MCF 10A (cell line): Measurements from ENCODE around the gene LIMD2. TPM values are rescaled to one million over a fixed set of nuclear protein-coding genes. Genes with fewer than 3 reads are reported as not detected.

ENCODE experiments used
- BruUV-seq: library from RNA; stranded (reverse); fragments of 400-500 nt; replicated peaks from 2 replicates; lab custom pipeline; 2021; lab: Mats Ljungman, UMichigan
- CTCF ChIA-PET: fragments of 300-600 bp; sonication (Branson Sonifier 250); formaldehyde crosslinking; extraction: SDS; loops from one replicate; lab custom pipeline; 2021; ENCODE audit warnings: antibody characterized with exemption, inconsistent platforms; lab: Yijun Ruan, JAX
- POLR2A ChIA-PET: fragments of 300-600, 350-650 bp; sonication (Branson Sonifier 250); formaldehyde crosslinking; extraction: SDS; loops from one replicate; lab custom pipeline; 2020; ENCODE audit warnings: antibody characterized with exemption, inconsistent platforms; lab: Yijun Ruan, JAX
- DNase-seq: peaks from one replicate; pipeline ENCODE4 v3.0.0-alpha.2; 2018; ENCODE audit not compliant: unreplicated experiment
- H3K27ac Mint-ChIP-seq: one replicate; pipeline ENCODE4 v1.8.0; 2022; ENCODE audit warnings: mild to moderate bottlenecking, low read depth, mixed read lengths; ENCODE audit not compliant: unreplicated experiment
- H3K27me3 Mint-ChIP-seq: one replicate; pipeline ENCODE4 v1.8.0; 2022; ENCODE audit warnings: mixed read lengths; ENCODE audit not compliant: insufficient read depth, unreplicated experiment
- H3K36me3 Mint-ChIP-seq: one replicate; pipeline ENCODE4 v1.8.0; 2022; ENCODE audit warnings: mild to moderate bottlenecking, moderate library complexity, mixed read lengths; ENCODE audit not compliant: insufficient read depth, unreplicated experiment
- H3K4me1 Mint-ChIP-seq: one replicate; pipeline ENCODE4 v1.8.0; 2022; ENCODE audit warnings: mixed read lengths; ENCODE audit not compliant: insufficient read depth, unreplicated experiment
- H3K4me3 Mint-ChIP-seq: one replicate; pipeline ENCODE4 v1.8.0; 2022; ENCODE audit warnings: mild to moderate bottlenecking, moderate library complexity, mixed read lengths; ENCODE audit not compliant: unreplicated experiment
- H3K9me3 Mint-ChIP-seq: one replicate; pipeline ENCODE4 v1.8.0; 2022; ENCODE audit warnings: mixed read lengths; ENCODE audit not compliant: unreplicated experiment
- CTCF ChIP-seq: fragments of 200-600 bp; IDR thresholded peaks from one replicate; pipeline ENCODE4 v1.8.0; 2022; ENCODE audit warnings: antibody characterized with exemption, mild to moderate bottlenecking; ENCODE audit not compliant: unreplicated experiment
- intact Hi-C: fragments of 100-400 bp; cut with micrococcal nuclease; formaldehyde crosslinking; loops from 2 replicates; pipeline ENCODE4 v1.14.1; 2022
- total RNA-seq: library from RNA; stranded (reverse); gene quantifications from 2 replicates; pipeline ENCODE4 v1.2.3, GENCODE V29; 2022

The LIMD2 gene
- total RNA-seq, 1 experiment from 2014 or later: 0.56 TPM

DNA sequence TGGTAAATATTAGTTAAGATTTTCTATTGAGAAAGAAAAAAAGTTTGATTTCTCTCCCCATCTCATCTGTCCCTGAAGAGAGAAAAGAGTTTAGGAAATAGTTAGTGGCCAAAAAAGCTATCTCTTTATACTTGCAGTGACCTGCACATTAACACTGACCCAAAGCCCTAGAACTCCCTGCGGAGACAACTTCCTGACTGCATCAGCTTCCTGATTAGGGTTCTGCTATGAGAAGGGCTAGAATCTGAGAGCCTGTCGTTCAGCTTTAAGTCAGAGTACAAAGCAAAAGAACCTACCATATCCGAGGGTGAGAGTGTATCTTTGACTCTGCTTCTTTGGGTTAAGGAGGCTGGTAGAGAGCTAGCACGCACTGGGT, 24.7 kb downstream of the LIMD2 start:
- intact Hi-C loops: no loop called here
- CTCF ChIA-PET: interaction anchor here (0.5 to 1.5 kb wide), 9 partner anchors 10 to 267 kb away, joined by 3 to 5 read pairs (median 3); no protein-coding TSS in a partner anchor
- no peak overlapping the region for H3K27ac Mint-ChIP-seq
- POLR2A ChIA-PET: interaction anchor here (0.7 to 1.8 kb wide), 5 partner anchors 9 to 153 kb away, joined by 3 to 8 read pairs (median 4); no protein-coding TSS in a partner anchor
- no peaks in the 10 kb centered on the region for H3K27me3 Mint-ChIP-seq
- H3K4me3 Mint-ChIP-seq: no peak overlapping the region
- BruUV-seq: no TSS peak
- no peaks in the 10 kb centered on the region for H3K9me3 Mint-ChIP-seq
- no peak for DNase-seq
- no peak for TF ChIP-seq CTCF
- peaks cover 18% of the 10 kb centered on the region for H3K4me1 Mint-ChIP-seq
- H3K36me3 Mint-ChIP-seq: no peaks in the 10 kb centered on the region

DNA sequence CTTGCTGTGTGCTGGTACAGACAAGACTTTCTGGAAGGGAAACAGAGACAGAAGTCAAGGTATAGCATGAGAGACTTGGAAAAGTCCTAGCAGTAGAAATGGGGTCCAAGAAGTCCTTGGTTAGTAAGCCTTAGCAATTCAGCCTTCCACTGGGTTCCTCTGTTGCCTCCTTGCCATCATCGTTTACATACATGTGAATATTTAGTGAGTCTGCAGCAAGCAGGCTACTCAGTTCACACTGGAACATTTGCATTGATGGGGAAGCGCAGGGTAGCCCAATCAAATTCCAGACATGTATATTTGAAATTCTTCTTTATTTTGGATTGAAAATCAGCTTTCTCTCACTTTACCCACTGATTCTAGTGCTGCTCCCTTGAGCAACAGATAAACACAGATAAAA, 27.1 kb downstream of the LIMD2 start:
- no peak for TF ChIP-seq CTCF
- no peak overlapping the region for H3K27ac Mint-ChIP-seq
- H3K4me3 Mint-ChIP-seq: no peak overlapping the region
- H3K4me1 Mint-ChIP-seq: peaks cover 18% of the 10 kb centered on the region
- BruUV-seq: no TSS peak
- no peaks in the 10 kb centered on the region for H3K27me3 Mint-ChIP-seq
- intact Hi-C loops: no loop called here
- POLR2A ChIA-PET: no interaction called here
- CTCF ChIA-PET: interaction anchor here (0.9 kb wide), 1 partner anchor 11 kb away, joined by 3 read pairs; no protein-coding TSS in a partner anchor
- H3K36me3 Mint-ChIP-seq: no peaks in the 10 kb centered on the region
- no peaks in the 10 kb centered on the region for H3K9me3 Mint-ChIP-seq
- no peak for DNase-seq

- intact Hi-C loops: no loop called here
- no peak for DNase-seq
- ChIA-PET POLR2A (interaction anchor here (0.6 to 1.2 kb wide), 2 partner anchors 9 to 102 kb away, joined by 3 read pairs; no protein-coding TSS in a partner anchor), CTCF (no interaction called here)
- no peak for TF ChIP-seq CTCF
- no peak overlapping the region for H3K27ac Mint-ChIP-seq
- no peaks in the 10 kb centered on the region for H3K27me3 Mint-ChIP-seq
- no peaks in the 10 kb centered on the region for H3K9me3 Mint-ChIP-seq
- no TSS peak for BruUV-seq
- peaks cover 21% of the 10 kb centered on the region for H3K36me3 Mint-ChIP-seq
- no peak overlapping the region for H3K4me3 Mint-ChIP-seq
- no peaks in the 10 kb centered on the region for H3K4me1 Mint-ChIP-seq
These were observed 34.3 kb downstream of the LIMD2 start for GRCh38 chr17:63665527-63666214.

DNA sequence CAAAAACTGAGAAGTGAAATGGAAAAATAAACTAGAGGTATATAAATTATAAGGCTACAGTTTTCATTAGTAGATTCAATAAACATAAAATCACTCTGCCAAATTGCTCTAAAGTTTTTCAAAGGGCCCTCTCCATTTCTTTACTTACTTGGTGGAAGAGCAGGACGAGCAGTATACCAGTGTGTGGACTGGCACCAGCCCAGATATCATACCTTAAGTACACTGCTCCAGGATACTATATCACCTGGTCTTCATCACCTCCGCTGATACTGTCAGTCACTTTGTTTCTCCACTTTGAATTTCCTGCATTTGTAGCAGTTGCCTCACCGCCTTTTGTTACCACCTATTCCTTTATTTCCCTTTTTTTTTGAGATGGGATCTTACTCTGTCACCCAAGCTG, 40.1 kb downstream of the LIMD2 start:
- Mint-ChIP-seq H3K27ac (no peak overlapping the region), H3K4me1 (no peaks in the 10 kb centered on the region), H3K9me3 (no peaks in the 10 kb centered on the region), H3K4me3 (no peak overlapping the region), H3K27me3 (no peaks in the 10 kb centered on the region), H3K36me3 (peaks cover 63% of the 10 kb centered on the region)
- CTCF ChIA-PET: no interaction called here
- intact Hi-C loops: no loop called here
- no peak for TF ChIP-seq CTCF
- no peak for DNase-seq
- BruUV-seq: no TSS peak
- POLR2A ChIA-PET: no interaction called here
